NCI-H345 treated with DMSO at 0.1 percent for 48 hours (cell line): Measurements from ENCODE around the gene SLC17A5.
A peak's percentile ranks its signal among the peaks of the same experiment; 100 is the strongest.

Experiments used
- DNase-seq: peaks from one replicate; lab custom pipeline; 2025; ENCODE audit not compliant: unreplicated experiment; lab: John Stamatoyannopoulos, UW

The SLC17A5 gene

DNA sequence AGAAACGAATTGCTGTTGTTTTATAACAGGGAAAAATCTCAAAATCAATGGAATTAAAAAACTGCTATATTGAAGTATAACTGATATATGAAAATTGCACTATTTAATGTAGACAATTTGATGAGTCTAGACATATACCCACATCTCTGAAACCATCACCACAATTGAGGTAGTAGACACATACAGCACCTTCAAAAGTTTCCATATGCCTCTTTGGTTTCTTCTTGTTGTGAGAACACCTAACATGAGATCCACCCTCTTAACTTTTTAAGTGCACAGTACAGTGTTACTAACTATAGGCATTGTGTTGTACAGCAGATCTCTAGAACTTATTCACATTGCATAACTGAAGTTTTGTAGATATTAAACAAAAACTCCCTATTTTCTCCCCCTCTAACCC lies 14.0 kb upstream of the SLC17A5 start:
- DNase-seq, result no peak

DNA sequence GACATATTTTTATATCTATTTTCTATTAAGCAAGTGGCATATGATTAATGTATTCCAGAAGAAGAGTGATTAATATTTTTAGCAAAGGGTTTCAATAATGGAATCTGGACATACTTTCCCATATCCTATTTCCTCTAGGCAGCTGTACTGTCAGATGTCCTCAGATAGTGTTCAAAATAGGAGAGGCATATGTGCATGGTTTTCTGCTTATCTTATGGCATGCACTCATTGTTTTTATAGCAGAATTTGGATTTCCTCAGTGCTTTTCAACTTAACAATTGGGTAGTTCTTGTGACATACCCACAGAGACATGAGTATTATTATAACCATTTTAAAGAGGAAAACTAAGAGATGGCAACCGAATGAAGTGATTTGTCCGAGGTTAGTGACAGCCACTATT lies 12.6 kb upstream of the SLC17A5 start:
- DNase-seq, result no peak

DNA sequence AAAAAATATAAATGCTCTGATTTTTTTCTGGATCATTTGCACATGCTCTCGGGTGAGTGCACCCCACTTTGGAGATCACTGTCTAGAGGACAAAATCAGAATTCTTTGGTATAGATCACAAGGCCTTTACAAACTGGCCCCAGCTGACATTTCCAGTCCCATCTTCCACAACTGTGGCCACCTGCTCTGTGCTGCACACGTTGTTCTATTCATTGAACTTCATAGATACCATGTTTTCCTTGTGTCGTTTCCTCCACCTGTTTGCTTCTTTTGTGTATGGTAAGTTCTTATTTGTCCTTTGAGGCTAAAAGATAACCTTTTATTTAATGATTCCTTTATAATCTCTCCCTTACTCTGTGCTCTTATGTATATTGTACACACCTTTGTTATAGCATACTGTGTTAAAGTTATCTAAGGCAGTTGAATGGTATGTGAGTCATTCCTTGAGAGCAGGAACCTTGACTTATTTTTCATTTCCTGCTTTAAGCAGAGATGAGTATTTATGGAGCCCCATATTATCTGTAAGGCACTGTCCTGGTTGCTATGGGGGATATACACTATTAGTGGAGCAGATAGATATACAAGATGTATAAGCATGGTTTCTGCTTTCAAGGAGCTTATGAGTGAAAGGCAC lies 12.0 kb upstream of the SLC17A5 start:
- no peak for DNase-seq

DNA sequence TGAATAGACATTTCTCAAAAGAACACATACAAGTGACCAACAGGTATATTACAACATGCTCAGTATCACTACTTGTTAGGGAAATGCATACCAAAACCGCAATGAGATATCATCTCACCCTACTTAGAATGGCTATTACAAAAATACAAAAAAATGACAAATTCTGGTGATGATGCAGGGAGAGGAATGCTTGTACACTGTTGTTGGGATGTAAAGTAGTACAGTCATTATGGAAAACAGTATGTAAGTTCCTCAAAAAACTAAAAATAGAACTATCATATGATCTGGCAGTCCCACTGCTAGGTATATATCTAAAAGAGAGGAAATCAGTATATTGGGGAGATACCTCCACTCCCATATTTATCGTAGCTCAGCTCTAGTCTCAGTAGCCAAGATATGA lies 10.9 kb upstream of the SLC17A5 start:
- DNase-seq, result no peak

DNA sequence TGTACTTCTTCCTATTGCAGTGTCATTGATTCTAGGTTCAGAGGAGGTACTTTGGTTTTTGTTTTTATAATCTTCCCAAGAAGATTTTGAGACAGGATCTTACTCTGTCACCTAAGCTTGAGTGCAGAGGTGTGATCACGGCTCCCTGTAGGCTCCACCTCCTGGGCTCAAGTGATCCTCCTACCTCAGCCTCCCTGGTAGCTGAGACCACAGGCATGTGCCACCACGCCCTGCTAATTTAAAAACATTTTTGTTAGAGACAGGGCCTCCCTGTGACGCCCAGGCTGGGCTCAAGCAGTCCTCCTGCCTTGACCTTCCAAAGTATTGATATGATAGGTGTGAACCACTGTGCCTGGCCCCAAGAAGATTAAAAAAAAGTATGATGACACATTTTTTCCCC lies 3.4 kb upstream of the SLC17A5 start:
- DNase-seq, result no peak

- DNase-seq, result no peak
Observed at GRCh38 chr6:73656531-73657145, 2.8 kb upstream of the SLC17A5 start.

DNA sequence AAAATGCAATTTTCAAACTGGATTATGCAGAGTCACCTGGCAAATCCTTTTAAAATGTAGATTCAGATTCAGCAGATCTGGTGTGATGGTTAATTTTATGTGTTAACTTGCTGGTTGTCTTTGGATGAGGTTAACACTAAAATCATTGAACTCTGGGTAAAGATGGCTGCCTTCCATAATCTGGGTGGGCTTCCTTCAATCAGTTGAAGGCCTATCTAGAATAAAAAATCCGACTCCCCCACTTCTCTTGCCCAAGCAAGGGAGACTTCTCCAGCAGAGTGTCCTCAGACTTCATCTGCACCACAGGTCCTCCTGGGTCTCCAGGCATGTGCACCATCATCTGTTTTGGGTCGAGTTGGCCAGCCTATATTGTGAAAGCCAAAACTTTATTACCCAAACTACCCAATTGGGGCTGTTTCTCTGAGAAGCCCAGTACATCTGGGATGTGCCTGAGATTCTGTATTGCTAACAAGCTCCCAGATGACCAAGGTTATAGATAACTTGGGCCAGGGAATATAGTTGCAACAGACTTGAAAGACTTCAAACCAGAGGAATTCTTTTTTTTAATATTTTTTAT lies 1.6 kb upstream of the SLC17A5 start:
- DNase-seq, result no peak

DNA sequence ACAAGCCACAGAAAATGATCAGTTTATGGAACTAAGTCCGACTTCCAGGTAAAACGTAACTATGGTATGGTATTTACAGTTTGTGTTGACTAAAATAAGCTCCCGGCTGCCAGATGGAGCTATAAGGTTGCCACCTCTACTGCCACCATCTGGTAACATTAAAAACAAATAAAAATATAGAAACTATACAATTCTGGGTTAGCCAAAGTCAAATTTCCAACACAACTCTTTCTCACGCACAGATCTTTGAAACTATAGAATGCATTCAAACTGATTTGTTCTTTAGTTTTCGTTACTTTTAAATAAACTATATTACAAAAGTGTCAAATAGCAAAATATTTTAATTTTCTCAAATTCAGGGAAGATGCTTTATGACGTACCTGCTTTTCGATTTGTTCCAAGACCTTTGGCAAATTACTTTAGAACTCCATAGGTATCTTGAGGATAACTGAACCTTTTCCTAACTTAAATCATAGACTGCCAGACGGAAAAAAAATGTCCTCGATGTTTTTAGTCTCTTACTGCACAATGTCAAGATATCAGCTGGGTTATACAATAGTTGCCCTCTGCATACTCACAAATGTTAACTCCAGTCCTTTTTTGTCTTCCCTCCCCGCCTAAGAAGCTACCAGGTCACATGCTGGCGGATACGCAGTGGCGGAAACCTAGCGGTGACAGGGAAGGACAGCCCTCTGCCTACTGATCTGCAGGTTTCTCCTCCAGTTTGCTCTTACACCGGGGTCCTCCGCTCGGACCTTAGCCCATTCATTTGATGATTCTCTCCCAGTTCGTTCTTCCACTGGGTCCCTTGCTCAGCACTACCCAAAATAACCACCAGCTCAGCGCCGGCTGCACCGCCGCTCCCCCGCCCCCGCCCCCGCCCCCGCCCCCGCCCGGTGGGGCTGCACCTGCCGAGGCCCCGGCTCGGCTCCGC lies 888 bp downstream of the SLC17A5 start:
- DNase-seq, result peak; percentile 50

DNA sequence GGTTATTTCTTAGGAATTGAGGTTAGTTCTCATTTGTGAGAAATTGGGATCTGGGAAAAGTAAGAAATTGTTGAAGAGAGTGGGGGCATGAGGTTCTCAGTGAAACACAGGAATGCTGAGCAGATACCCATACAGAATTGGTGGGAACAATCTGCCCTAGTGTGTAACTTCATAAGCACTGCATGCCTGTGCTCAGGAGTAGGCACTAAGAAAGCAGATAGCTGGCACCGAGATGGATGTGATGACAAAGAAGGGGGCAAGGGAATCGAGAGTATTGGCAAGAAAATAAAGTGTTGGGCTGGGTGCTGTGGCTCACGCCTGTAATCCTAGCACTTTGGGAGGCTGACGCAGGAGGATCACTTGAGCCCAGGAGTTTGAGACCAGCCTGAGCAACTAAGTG lies 4.0 kb downstream of the SLC17A5 start:
- no peak for DNase-seq

DNA sequence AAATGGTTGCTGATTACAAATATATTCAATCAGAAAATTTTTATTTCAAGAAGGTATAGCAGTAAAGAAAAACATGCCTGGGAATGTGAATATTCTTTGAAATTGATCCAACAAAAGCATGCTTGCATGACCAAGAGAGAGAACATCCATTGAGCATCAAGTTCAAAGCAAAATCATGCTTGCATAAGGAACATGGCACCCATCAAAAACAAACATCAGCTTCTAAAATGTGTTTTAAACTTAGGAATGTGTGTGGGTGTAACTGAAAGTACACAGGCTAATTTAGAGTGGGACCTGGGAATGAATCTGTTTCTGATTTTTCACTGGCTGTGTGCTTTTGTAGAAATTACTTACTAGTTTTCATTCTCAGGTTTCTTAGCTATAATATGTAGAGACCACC lies 5.6 kb downstream of the SLC17A5 start:
- DNase-seq, result no peak

- DNase-seq, result no peak
Observed at GRCh38 chr6:73644941-73645591, 8.7 kb downstream of the SLC17A5 start.

- no peak for DNase-seq
Observed at GRCh38 chr6:73644030-73644429, 9.8 kb downstream of the SLC17A5 start.

DNA sequence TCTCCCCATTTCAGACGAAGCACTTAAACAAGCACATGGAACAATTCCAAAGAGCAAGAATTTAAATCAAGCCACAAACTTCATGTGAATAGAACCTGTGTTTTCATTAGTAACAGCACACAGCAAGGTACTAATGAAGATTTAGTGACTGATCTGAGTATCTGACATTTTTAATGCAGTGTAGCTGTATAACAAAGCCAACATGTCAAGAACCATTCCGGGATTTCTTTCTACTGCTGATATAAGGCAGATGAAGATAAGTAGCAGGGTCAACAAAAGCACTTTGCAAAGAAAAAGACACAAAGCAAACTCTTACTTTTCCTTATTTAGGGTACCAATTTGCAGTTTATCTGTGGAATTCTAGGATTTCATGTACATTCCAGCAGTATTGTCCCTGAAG lies 11.3 kb downstream of the SLC17A5 start:
- DNase-seq, result no peak

GRCh38 chr6:73640179-73640750 lies 13.5 kb downstream of the SLC17A5 start:
- no peak for DNase-seq

DNA sequence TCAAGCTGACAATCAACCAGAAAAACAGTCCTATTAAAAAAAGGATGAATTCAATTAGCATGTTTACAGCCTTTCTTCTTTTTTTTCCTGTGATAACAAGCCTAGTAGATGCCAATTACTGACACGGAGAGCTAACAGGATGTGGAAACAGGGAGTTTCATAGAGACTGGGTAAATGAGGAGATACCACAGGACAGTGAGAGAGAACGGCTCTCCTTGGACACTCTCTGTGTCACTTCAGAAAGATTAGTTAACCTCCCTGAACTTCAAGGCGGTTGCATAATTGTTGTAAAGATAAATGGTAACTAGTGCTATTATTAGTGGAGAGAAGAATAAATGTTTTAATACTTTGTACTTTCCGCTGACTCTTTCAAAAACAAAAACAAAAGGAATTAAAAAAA lies 14.8 kb downstream of the SLC17A5 start:
- no peak for DNase-seq

GRCh38 chr6:73637404-73637803 lies 16.4 kb downstream of the SLC17A5 start:
- no peak for DNase-seq

GRCh38 chr6:73636048-73636447 lies 17.7 kb downstream of the SLC17A5 start:
- DNase-seq, result no peak

- DNase-seq, result no peak
Observed at GRCh38 chr6:73632346-73632745, 21.4 kb downstream of the SLC17A5 start.

- no peak for DNase-seq
Observed at GRCh38 chr6:73631849-73632248, 21.9 kb downstream of the SLC17A5 start.

DNA sequence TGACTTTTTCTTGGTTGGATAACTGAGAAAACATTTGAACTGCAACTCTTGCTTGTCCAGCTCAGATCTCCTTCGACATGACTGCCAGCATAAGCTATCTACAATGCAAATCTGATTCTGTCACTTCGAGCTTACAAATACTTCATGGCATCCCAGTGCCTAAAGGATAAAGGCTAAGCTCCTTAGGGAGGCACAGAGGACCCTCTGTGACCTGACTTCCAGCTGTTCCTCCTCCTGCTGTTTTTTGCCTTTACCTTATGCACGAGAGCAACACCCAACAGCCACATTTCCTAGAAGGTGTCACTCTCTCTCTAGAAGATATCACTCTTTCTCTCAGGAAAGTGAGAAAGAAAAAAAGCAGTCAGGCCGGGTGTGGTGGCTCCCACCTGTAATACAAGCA lies 23.4 kb downstream of the SLC17A5 start:
- no peak for DNase-seq

GRCh38 chr6:73624896-73625295 lies 28.9 kb downstream of the SLC17A5 start:
- no peak for DNase-seq
